ENCODE results near the gene TNS3.

GRCh38 chr7:47511699-47512370 lies 70.1 kb downstream of the TNS3 start:
- no peak for TF ChIP-seq CTCF (IDR thresholded peaks at IDR 0.05)
- TF ChIP-seq SIN3A (IDR thresholded peaks at IDR 0.05; ENCODE audit: borderline replicate concordance, insufficient read depth, low read depth, low read length) = no peak
